ENCODE data around the gene CCDC197. TPM values are rescaled to one million over a fixed set of nuclear protein-coding genes. Genes with fewer than 3 reads are reported as not detected.
A peak's percentile ranks its signal among the peaks of the same experiment; 100 is the strongest.

Gene CCDC197
- total RNA-seq, 1 donor from 2014 or later: not detected

DNA sequence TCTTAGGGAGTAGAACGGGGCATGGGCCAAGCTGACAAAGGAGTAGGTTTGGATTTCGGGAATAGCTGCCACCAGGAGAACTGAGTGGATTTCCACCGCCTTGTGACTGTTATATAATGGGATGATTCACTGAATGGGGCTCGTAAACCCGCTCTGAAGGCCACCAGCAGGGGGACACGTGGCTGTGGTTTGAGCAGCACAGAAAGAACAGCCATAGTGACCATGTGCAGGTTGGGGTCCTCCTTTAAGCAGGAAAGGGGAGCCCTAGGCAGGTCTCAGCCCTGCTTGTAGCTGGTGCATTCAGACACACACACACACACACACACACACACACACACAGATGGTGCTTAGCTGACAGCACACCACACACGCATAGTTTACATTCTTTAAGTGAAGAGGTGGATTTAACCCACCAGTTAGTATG lies 12.1 kb upstream of the CCDC197 start:
- DNase-seq (ENCODE audit: low read depth): no peak
- TF ChIP-seq, protein P1, sequence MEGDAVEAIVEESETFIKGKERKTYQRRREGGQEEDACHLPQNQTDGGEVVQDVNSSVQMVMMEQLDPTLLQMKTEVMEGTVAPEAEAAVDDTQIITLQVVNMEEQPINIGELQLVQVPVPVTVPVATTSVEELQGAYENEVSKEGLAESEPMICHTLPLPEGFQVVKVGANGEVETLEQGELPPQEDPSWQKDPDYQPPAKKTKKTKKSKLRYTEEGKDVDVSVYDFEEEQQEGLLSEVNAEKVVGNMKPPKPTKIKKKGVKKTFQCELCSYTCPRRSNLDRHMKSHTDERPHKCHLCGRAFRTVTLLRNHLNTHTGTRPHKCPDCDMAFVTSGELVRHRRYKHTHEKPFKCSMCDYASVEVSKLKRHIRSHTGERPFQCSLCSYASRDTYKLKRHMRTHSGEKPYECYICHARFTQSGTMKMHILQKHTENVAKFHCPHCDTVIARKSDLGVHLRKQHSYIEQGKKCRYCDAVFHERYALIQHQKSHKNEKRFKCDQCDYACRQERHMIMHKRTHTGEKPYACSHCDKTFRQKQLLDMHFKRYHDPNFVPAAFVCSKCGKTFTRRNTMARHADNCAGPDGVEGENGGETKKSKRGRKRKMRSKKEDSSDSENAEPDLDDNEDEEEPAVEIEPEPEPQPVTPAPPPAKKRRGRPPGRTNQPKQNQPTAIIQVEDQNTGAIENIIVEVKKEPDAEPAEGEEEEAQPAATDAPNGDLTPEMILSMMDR (conservative IDR thresholded peaks at IDR 0.05; ENCODE audit: low read depth, low read length): peak; percentile 55
- no peak overlapping the region for H3K4me3 ChIP-seq (ENCODE audit: low read depth, low read length)

DNA sequence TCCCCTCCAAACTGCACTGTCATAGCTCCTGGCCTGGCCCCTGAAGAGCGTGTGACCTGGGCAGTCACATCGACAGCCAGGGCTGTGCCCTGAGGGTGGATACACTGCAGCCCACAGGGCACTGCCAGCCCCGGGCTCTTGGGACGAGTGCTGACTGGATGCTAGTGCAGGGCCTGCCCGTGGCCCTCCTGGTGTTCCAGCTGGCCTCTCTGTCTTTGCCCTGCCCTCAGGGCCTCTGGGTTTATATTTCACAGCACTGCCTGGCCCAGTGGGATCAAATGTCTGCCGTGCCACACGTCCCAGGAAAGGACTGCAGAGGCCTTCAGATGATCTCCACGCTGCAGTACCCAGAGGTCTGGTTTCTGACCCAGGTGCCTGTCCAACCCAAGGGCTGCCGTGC lies 10.1 kb upstream of the CCDC197 start:
- no peak for DNase-seq (ENCODE audit: low read depth)
- TF ChIP-seq, protein P1 (conservative IDR thresholded peaks at IDR 0.05; ENCODE audit: low read depth, low read length): no peak
- H3K4me3 ChIP-seq (ENCODE audit: low read depth, low read length): no peak overlapping the region

DNA sequence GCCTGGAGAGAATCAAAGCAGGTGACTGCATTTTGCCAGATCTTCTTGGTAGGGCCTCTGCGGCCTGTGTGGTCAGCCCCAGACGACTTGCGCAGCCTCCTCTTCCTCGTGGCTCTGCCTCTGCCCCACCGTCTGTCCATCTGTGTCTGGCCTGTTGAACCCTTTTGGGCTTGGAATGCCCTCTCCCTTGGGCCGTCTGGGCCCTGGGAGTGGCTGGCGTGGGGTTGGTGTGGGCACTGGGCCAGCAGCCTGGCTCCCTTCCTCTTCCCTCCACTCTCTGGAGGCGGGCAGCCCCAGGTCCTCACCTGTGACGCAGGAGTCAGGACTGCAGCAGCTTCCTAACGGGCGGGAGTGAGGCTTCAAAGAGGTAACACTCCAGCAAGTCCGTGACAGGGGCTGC lies 9.7 kb upstream of the CCDC197 start:
- no peak for DNase-seq (ENCODE audit: low read depth)
- H3K4me3 ChIP-seq (ENCODE audit: low read depth, low read length): no peak overlapping the region
- TF ChIP-seq, protein P1 (conservative IDR thresholded peaks at IDR 0.05; ENCODE audit: low read depth, low read length): no peak

DNA sequence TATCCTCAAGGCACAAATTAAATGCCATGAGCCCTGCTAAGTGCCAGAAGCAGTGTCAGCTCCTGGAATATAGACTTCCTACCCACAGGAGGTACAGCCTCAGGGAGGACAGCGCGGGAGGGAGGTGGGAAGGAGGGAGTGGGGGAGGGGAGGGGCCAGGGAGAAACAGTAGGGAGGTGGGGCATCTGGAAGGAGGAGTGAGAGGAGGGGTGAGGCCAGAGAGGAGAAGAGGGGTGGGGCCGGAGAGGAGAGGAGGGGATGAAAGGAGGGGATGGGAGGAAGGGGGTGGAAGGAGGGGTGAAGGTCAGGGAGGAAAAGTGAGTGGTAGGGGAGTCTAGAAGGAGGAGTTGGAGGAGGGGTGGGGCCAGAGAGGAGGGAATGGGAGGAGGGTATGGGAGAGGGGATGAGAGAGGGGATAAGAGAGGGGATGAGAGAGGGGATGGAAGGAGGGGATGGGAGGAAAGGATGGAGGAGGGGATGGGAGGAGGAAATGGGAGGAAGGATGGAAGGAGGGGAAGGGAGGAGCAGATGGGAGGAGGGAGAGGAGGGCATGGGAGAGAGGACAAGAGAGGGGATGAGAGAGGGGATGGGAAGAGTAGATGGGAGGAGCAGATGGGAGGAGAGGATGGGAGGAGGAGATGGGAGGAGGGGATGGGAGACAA lies 9.2 kb upstream of the CCDC197 start:
- no peak for DNase-seq (ENCODE audit: low read depth)
- no peak overlapping the region for H3K4me3 ChIP-seq (ENCODE audit: low read depth, low read length)
- TF ChIP-seq, protein P1 (conservative IDR thresholded peaks at IDR 0.05; ENCODE audit: low read depth, low read length): no peak

DNA sequence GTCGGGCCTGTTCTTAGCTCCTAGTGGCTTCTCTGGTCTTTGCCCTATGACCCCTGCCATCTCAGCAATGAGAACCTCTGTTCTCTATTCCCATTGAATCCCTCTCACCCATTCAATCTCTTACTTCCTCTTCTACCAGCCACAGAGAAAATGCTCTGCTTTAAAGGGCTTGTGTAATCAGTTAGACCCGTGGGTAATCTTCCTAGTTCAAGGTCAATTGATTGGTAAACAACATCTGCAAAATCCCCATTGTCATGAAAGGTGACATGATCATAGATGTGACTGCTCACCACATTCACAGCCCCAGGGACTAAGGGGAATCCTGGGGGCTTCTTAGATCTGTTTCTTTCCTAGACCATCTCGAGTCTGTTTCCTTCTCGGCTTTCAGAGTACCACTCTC lies 7.2 kb upstream of the CCDC197 start:
- H3K4me3 ChIP-seq (ENCODE audit: low read depth, low read length): no peak overlapping the region
- DNase-seq (ENCODE audit: low read depth): no peak
- TF ChIP-seq, protein P1 (conservative IDR thresholded peaks at IDR 0.05; ENCODE audit: low read depth, low read length): no peak

DNA sequence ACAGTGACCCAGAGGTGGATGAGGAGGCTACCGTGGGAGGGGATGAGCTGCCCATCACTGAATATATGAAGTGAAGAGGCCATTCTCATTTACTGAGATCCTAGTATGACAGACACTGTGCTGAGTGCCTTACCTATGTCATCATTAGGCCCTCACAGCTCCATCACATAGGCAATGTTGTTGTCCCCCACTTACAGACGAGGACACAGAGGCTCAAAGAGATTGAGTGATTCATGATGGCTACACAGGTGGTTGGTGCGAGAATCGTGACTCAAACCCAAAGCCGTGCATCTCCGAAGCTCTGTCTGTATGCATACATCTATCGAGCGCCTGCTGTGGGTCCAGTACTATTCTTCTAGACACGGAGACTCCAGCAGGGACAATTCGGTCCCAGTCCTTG lies 5.9 kb upstream of the CCDC197 start:
- no peak overlapping the region for H3K4me3 ChIP-seq (ENCODE audit: low read depth, low read length)
- TF ChIP-seq, protein P1 (conservative IDR thresholded peaks at IDR 0.05; ENCODE audit: low read depth, low read length): no peak
- no peak for DNase-seq (ENCODE audit: low read depth)

DNA sequence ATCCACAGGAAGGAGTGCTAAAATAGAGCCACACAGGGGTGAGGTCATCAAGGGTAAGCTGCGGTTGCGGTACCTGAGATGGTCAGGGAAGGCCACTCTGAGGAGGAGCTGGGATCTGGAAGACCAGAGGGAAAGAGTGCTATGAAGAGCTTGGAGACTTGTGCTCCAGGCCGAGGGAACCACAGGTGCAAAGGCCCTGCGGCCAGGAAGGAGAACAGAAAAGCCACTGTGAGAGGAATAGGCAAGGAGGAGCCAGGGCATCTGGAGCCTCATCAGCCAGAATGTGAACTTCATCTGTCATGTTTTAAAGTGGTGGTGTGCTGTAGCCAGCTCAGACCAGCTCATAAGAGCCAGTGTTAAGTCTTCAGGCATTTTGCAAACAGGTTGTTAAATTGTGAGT lies 5.5 kb upstream of the CCDC197 start:
- TF ChIP-seq, protein P1 (conservative IDR thresholded peaks at IDR 0.05; ENCODE audit: low read depth, low read length): no peak
- no peak overlapping the region for H3K4me3 ChIP-seq (ENCODE audit: low read depth, low read length)
- no peak for DNase-seq (ENCODE audit: low read depth)
